DMS79 treated with DMSO at 0.1 percent for 48 hours (cell line): Measurements from ENCODE around the gene ZFAND4.
"Not testable (repeated sequence)": the region's sequence is repeated elsewhere in the genome, so short reads cannot be mapped to it uniquely, and the experiment has no call there.

ENCODE experiments used
- DNase-seq: peaks from one replicate; lab custom pipeline; 2025; lab: John Stamatoyannopoulos, UW

The ZFAND4 gene

GRCh38 chr10:45640941-45641340, 31.6 kb downstream of the ZFAND4 start:
- DNase-seq, result no peak

- DNase-seq, result no peak
Measured at GRCh38 chr10:45640049-45640448, 32.5 kb downstream of the ZFAND4 start.

- DNase-seq, result no peak
Measured at GRCh38 chr10:45627412-45628048, 45.0 kb downstream of the ZFAND4 start.

- DNase-seq, result no peak
Measured at GRCh38 chr10:45625879-45626278, 46.7 kb downstream of the ZFAND4 start.

- no peak for DNase-seq
Measured at GRCh38 chr10:45624724-45625123, 47.8 kb downstream of the ZFAND4 start.

- no peak for DNase-seq
Measured at GRCh38 chr10:45614869-45615268, 57.7 kb downstream of the ZFAND4 start.

DNA sequence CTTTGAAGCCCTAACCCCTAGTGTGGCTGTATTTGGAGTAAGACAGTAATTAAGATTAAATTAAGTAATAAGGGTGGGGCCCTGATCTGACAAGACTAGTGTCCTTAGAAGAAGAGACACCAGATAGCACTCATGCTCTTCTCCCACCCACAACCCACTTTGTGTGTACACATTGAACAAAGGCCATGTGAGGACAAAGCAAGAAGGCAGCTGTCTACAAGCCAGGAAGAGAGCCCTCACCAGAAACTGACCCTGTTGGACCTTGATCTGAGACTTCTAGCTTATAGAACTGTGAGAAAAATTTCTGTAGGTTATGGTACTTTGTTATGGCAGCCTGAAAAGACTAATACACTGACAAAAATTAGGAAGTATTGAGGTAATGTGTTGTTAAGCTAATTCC, 59.8 kb downstream of the ZFAND4 start:
- no peak for DNase-seq

GRCh38 chr10:45608052-45608451, 64.5 kb downstream of the ZFAND4 start:
- no peak for DNase-seq

- no peak for DNase-seq
Measured at GRCh38 chr10:45607276-45607675, 65.3 kb downstream of the ZFAND4 start.

DNA sequence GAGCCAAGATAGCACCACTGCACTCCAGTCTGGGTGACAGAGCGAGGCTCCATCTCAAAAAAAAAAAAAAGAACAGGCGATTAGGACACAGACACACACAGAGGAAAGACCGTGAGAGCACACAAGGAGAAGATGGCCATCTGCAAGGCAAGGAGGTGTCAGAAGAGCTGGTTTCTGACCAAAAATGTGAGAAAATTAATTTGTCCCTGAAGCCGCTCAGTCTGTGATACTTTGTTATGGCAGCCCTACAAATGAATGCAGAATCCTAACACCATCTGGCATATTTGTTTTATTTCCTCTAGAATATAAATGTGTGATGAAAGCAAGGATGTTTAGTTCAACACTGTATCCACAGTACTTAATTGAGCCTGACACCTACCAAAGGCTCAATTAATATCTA, 69.7 kb downstream of the ZFAND4 start:
- DNase-seq, result no peak

DNA sequence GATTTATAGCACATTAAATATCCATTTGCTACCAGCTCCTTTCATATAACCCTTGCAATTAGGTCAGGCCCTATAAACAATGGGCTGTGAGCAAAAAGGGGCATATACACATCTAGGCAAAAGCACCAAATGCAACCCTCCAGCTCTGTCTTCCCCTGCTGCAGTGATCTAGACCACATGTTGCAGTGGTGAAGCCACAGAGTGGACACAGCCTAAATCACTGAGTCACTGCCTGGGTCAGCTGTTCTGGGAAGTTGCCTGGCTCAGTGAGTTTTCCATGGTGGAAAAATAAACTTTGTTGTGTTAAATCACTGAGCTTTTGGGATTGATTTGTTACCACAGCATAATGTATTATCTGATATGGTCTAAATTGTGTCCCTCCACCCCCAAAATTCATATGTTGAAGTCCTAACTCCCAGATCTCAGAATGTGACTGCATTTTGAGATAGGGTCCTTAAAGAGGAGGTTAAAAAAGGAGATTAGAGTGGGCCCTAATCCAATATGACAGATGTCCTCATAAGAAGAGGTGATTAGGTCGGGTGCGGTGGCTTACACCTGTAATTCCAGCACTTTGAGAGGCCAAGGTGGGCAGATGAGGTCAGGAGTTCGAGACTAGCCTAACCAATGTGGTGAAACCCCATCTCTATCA, 70.4 kb downstream of the ZFAND4 start:
- DNase-seq, result no peak

DNA sequence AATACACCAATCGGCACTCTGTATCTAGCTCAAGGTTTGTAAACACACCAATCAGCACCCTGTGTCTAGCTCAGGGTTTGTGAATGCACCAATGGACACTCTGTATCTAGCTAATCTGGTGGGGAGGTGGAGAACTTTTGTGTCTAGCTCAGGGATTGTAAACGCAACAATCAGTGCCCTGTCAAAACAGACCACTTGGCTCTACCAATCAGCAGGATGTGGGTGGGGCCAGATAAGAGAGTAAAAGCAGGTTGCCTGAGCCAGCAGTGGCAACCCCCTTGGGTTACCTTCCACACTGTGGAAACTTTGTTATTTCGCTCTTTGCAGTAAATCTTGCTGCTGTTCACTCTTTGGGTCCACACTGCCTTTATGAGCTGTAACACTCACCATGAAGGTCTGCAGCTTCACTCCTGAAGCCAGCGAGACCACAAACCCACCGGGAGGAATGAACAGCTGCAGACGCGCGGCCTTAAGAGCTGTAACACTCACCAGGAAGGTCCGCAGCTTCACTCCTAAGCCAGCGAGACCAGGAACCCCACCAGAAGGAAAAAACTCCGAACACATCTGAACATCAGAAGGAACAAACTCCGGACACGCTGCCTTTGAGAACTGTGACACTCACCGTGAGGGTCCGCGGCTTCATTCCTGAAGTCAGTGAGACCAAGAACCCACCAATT, 71.2 kb downstream of the ZFAND4 start:
- DNase-seq, result not testable (repeated sequence)

DNA sequence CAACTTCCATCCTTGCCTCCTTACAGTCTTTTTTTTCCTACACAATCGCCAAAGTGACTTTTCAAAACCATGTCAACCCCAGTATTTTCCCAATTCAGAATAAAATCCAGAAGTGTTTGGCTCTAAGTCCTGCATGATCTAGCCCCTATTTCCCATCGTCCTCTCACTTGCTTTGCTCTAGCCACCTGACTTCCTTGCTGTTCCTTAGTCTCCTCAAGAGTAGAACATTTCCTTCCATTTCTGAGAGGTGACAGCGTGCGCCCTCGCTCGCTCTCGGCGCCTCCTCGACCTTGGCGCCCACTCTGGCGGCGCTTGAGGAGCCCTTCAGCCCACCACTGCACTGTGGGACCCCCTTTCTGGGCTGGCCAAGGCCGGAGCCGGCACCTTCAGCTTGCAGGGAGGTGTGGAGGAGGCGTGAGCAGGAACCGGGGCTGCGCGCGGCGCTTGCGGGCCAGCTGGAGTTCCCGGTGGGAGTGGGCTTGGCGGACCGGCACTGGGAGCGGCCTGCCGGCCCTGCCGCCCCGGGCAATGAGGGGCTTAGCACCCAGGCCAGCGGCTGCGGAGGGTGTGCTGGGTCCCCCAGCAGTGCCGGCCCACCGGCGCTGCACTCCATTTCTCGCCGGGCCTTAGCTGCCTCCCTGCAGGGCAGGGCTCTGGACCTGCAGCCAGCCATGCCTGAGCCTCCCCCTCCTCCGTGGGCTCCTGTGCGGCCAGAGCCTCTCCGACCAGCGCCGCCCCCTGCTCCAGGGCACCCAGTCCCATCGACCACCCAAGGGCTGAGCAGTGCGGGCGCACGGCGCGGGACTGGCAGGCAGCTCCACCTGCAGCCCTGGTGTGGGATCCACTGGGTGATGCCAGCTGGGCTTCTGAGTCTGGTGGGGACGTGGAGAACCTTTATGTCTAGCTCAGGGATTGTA, 72.0 kb downstream of the ZFAND4 start:
- not testable (repeated sequence) for DNase-seq

- DNase-seq, result no peak
Measured at GRCh38 chr10:45599646-45600045, 72.9 kb downstream of the ZFAND4 start.

- no peak for DNase-seq
Measured at GRCh38 chr10:45599021-45599603, 73.5 kb downstream of the ZFAND4 start.

- DNase-seq, result no peak
Measured at GRCh38 chr10:45596526-45596925, 76.0 kb downstream of the ZFAND4 start.

- DNase-seq, result peak; percentile 37
Measured at GRCh38 chr10:45594276-45595157, 78.1 kb downstream of the ZFAND4 start.

DNA sequence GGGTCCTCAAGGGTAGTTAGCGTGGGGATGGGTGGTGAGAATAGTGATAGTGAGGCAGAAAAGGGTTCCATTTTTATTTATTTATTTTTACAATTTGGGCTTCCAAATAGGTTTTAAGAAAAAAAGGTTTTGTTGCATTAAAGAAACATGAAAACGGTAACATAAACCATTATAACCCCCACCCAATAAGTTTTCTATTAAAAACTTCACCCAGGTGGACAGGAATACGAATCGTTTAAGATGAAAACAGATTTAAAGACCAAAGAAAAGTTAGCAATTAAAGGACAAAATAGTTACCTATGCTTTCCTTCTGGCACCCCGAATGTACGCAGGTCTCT, 78.7 kb downstream of the ZFAND4 start:
- peak; percentile 1 for DNase-seq

- DNase-seq, result no peak
Measured at GRCh38 chr10:45592926-45593325, 79.6 kb downstream of the ZFAND4 start.

DNA sequence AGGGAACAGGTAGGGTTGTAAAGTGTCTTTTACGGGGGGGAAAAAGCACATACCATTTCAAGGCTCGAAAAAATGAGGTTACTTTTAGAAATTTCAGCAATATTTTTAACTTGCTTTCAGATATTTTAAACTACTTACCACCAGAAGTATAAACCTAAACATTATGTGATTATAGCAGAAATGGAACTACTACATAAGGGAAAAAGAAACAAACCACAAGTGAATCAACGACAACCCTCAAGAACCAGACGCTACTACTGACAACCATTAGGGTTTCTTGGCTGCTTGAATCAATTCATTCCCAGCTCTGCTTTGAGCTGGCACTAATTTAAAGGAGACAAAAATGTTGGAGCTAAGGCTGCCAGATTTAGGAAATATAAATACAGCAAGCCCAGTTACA, 80.1 kb downstream of the ZFAND4 start:
- no peak for DNase-seq

DNA sequence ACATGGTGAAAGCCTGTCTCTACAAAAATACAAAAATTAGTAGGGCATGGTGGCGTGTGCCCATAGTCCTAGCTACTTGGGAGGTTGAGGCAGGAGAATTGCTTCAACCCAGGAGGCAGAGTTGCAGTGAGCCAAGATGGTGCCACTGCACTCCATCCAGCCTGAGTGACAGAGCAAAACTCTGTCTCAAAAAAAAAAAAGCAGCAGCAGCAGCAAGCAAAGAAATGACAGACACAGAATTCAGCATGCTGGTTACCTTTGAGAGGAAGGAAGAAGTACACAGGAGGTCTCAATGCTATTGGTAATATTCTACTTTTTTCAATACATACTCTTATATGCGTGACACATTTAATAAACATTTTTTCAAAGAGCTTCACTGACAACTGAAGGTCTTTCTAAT, 81.3 kb downstream of the ZFAND4 start:
- DNase-seq, result no peak
